22Rv1 (cell line): Measurements from ENCODE around the gene NPTXR.

ENCODE experiments used
- CTCF ChIP-seq: fragments of 450-650 bp; IDR thresholded peaks from 2 replicates; pipeline ENCODE4 v1.5.1; 2017; ENCODE audit warnings: mild to moderate bottlenecking
- ZFX ChIP-seq: fragments of 450-650 bp; IDR thresholded peaks from 2 replicates; pipeline ENCODE4 v1.6.1; 2017; ENCODE audit warnings: antibody characterized with exemption, borderline replicate concordance

- TF ChIP-seq CTCF (no peak), ZFX (no peak)
These were observed 1.3 kb upstream of the NPTXR start for GRCh38 chr22:38845004-38845740.
